HepG2 (cell line): ENCODE data around the gene RHBDD1. TPM values are rescaled to one million over a fixed set of nuclear protein-coding genes. Genes with fewer than 3 reads are reported as not detected.

ENCODE experiments used
- ARNT2 ChIP-seq: sonication (generic); formaldehyde crosslinking; IDR thresholded peaks from 2 replicates; pipeline ENCODE4 v1.8.0; 2022; ENCODE audit warnings: mild to moderate bottlenecking, low read depth, missing genetic modification reagents, moderate library complexity
- ATRX ChIP-seq: sonication (generic); formaldehyde crosslinking; IDR thresholded peaks from 2 replicates; pipeline ENCODE4 v1.4.0; 2020; ENCODE audit warnings: missing genetic modification reagents, borderline replicate concordance
- GPN1 ChIP-seq: sonication (generic); formaldehyde crosslinking; IDR thresholded peaks from 2 replicates; pipeline ENCODE4 v1.5.1; 2020; ENCODE audit warnings: missing genetic modification reagents, borderline replicate concordance
- HDAC2 ChIP-seq: sonication (generic); formaldehyde crosslinking; IDR thresholded peaks from 2 replicates; pipeline ENCODE4 v1.4.0; 2020; ENCODE audit warnings: missing genetic modification reagents
- HES4 ChIP-seq: sonication (generic); formaldehyde crosslinking; IDR thresholded peaks from 2 replicates; pipeline ENCODE4 v1.9.0; 2021; ENCODE audit warnings: mild to moderate bottlenecking, missing genetic modification reagents, borderline replicate concordance
- HHEX ChIP-seq: IDR thresholded peaks from 2 replicates; pipeline ENCODE4 v1.6.1; 2016; ENCODE audit warnings: control low read depth
- HOXD1 ChIP-seq: sonication (generic); formaldehyde crosslinking; IDR thresholded peaks from 2 replicates; pipeline ENCODE4 v1.5.0; 2020; ENCODE audit warnings: missing genetic modification reagents
- MEF2D ChIP-seq: sonication (generic); formaldehyde crosslinking; IDR thresholded peaks from 2 replicates; pipeline ENCODE4 v1.5.1; 2020; ENCODE audit warnings: mild to moderate bottlenecking, missing genetic modification reagents
- MTA1 ChIP-seq: sonication (generic); formaldehyde crosslinking; IDR thresholded peaks from 2 replicates; pipeline ENCODE4 v1.4.0; 2020; ENCODE audit warnings: missing genetic modification reagents, mild to moderate bottlenecking, borderline replicate concordance
- MZF1 ChIP-seq: sonication (generic); formaldehyde crosslinking; IDR thresholded peaks from 2 replicates; pipeline ENCODE4 v1.8.1; 2023; ENCODE audit warnings: mild to moderate bottlenecking, missing genetic modification reagents, borderline replicate concordance
- POGZ ChIP-seq: sonication (generic); formaldehyde crosslinking; IDR thresholded peaks from 2 replicates; pipeline ENCODE4 v1.4.0; 2020; ENCODE audit warnings: mild to moderate bottlenecking, missing genetic modification reagents
- REL ChIP-seq: sonication (generic); formaldehyde crosslinking; conservative IDR thresholded peaks from 2 replicates; pipeline ENCODE4 v1.8.0; 2022; ENCODE audit warnings: mild to moderate bottlenecking, missing genetic modification reagents, moderate library complexity
- TBX3 ChIP-seq: fragments of 450-650 bp; IDR thresholded peaks from 2 replicates; pipeline ENCODE4 v1.6.1; 2017; ENCODE audit warnings: antibody characterized with exemption, mild to moderate bottlenecking, inconsistent platforms, borderline replicate concordance
- ZNF598 ChIP-seq: sonication (generic); formaldehyde crosslinking; IDR thresholded peaks from 2 replicates; pipeline ENCODE4 v1.5.1; 2020; ENCODE audit warnings: mild to moderate bottlenecking, missing genetic modification reagents, borderline replicate concordance
- polyA plus RNA-seq, 8 experiments: library from polyadenylated mRNA; depleted of rRNA in 3 of 8; stranded (reverse) in 7 of 8; unstranded in 1 of 8; fragments of >200 nt; fragmentation: Illumina TruSeq in 4 of 8; extraction: Trizol in 4 of 8; gene quantifications; 2 replicates each; pipeline versions ENCODE4 v1.2.1 to v1.2.3, GENCODE V29; 2011 to 2016; ENCODE audit warnings: low read depth in 4 of 8, missing spikeins in 1 of 8, mixed read lengths in 1 of 8; ENCODE audit not compliant: insufficient read depth in 1 of 8
- total RNA-seq, 5 experiments: library from RNA; depleted of rRNA; stranded (reverse); fragments of >200 nt; fragmentation: Illumina TruSeq; extraction: Trizol; gene quantifications; 2 replicates each; pipeline ENCODE4 v1.2.3, GENCODE V29; 2016; ENCODE audit warnings: low read depth in 1 of 5
- TF ChIP-seq, protein P1 (sequence below): sonication (generic); formaldehyde crosslinking; IDR thresholded peaks from 2 replicates; pipeline ENCODE4 v1.8.0; 2022; ENCODE audit warnings: mild to moderate bottlenecking, missing genetic modification reagents, borderline replicate concordance
- TF ChIP-seq, protein P2 (sequence below): sonication (generic); formaldehyde crosslinking; IDR thresholded peaks from 2 replicates; pipeline ENCODE4 v1.4.0; 2020; ENCODE audit warnings: mild to moderate bottlenecking, missing genetic modification reagents
- TF ChIP-seq, protein P3 (sequence below): sonication (generic); formaldehyde crosslinking; IDR thresholded peaks from 2 replicates; pipeline ENCODE4 v1.8.1; 2023; ENCODE audit warnings: mild to moderate bottlenecking, inconsistent platforms, moderate library complexity, missing genetic modification reagents, borderline replicate concordance
- TF ChIP-seq, protein P4 (sequence below): sonication (generic); formaldehyde crosslinking; IDR thresholded peaks from 2 replicates; pipeline ENCODE4 v1.5.0; 2020; ENCODE audit warnings: missing genetic modification reagents
- TF ChIP-seq, protein P5 (sequence below): IDR thresholded peaks from 2 replicates; pipeline ENCODE4 v1.6.1; 2018; ENCODE audit warnings: missing genetic modification reagents, mild to moderate bottlenecking, missing compliant biosample characterization
- TF ChIP-seq, protein P6 (sequence below): sonication (generic); formaldehyde crosslinking; IDR thresholded peaks from 2 replicates; pipeline ENCODE4 v1.4.0; 2020; ENCODE audit warnings: mild to moderate bottlenecking, missing genetic modification reagents

Gene RHBDD1
- total and polyA plus RNA-seq, 2 of the 13 experiments (the other 11 are each of a cell fraction or from before 2014, with no cell fraction given) = 8.2 to 9.5 TPM

DNA sequence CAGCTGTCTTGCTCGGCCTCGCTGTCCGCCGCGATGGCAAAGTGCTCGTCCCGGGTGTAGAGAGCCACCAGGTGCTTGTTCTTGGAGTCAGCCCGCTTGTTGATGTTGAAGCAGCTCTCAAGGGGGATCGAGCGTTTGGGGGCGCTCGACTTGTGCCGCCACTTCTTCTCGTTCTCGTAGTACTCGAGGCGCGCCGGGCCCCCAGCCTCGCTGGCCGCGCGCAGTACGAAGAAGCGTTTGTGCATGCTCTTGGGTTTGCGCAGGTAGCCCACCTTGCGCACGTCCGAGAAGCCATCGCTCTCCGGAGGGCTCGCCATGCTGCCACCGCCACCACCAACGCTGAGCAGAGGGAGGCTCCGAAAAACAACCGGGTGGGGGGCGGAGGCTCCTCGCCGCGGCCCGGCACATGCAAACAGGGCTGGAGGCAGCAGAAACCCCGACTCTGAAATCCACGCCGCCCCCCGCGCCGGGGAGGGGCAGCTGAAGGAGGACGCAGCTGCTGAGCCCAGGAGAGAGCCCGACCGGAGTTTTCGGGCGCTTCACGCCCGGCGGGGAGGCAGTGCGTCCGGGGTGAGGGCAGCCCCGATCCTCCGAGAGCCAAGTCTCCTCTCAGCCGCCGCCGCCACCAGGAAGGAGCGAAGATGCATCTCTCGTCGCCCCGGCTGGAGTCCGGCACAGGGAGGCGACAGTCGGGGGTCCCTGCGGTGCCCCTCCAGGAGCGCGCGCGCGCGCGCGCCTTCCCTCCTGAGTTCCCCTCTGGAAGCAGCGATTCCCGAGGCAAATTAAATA, 37.2 kb upstream of the RHBDD1 start (continued):
- TF ChIP-seq HOXD1 (CRISPR knock-in tag) (no peak), HHEX (no peak), MZF1 (CRISPR knock-in tag) (no peak), ATRX (CRISPR knock-in tag) (no peak), HES4 (CRISPR knock-in tag) (peak; percentile 55; the same call in 1 of the 2 replicates), MTA1 (CRISPR knock-in tag) (peak; percentile 8; the same call in 1 of the 2 replicates), REL (CRISPR knock-in tag) (0 out of 2 replicates have a peak, but pooled peaks have one; percentile 62), ARNT2 (CRISPR knock-in tag) (no peak), TBX3 (no peak), HDAC2 (CRISPR knock-in tag) (no peak), GPN1 (CRISPR knock-in tag) (no peak), MEF2D (CRISPR knock-in tag) (no peak), POGZ (CRISPR knock-in tag) (peak; percentile 54; the same call in 1 of the 2 replicates), ZNF598 (CRISPR knock-in tag) (no peak)
- TF ChIP-seq, protein P1, sequence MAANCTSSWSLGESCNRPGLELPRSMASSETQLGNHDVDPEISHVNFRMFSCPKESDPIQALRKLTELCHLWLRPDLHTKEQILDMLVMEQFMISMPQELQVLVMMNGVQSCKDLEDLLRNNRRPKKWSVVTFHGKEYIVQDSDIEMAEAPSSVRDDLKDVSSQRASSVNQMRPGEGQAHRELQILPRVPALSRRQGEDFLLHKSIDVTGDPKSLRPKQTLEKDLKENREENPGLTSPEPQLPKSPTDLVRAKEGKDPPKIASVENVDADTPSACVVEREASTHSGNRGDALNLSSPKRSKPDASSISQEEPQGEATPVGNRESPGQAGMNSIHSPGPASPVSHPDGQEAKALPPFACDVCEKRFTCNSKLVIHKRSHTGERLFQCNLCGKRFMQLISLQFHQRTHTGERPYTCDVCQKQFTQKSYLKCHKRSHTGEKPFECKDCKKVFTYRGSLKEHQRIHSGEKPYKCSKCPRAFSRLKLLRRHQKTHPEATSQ (CRISPR knock-in tag) = no peak
- TF ChIP-seq, protein P2, sequence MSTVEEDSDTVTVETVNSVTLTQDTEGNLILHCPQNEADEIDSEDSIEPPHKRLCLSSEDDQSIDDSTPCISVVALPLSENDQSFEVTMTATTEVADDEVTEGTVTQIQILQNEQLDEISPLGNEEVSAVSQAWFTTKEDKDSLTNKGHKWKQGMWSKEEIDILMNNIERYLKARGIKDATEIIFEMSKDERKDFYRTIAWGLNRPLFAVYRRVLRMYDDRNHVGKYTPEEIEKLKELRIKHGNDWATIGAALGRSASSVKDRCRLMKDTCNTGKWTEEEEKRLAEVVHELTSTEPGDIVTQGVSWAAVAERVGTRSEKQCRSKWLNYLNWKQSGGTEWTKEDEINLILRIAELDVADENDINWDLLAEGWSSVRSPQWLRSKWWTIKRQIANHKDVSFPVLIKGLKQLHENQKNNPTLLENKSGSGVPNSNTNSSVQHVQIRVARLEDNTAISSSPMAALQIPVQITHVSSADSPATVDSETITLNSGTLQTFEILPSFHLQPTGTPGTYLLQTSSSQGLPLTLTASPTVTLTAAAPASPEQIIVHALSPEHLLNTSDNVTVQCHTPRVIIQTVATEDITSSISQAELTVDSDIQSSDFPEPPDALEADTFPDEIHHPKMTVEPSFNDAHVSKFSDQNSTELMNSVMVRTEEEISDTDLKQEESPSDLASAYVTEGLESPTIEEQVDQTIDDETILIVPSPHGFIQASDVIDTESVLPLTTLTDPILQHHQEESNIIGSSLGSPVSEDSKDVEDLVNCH (CRISPR knock-in tag) = no peak
- TF ChIP-seq, protein P3, sequence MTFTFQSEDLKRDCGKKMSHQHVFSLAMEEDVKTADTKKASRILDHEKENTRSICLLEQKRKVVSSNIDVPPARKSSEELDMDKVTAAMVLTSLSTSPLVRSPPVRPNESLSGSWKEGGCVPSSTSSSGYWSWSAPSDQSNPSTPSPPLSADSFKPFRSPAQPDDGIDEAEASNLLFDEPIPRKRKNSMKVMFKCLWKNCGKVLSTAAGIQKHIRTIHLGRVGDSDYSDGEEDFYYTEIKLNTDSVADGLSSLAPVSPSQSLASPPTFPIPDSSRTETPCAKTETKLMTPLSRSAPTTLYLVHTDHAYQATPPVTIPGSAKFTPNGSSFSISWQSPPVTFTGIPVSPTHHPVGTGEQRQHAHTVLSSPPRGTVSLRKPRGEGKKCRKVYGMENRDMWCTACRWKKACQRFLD = no peak
- TF ChIP-seq, protein P4, sequence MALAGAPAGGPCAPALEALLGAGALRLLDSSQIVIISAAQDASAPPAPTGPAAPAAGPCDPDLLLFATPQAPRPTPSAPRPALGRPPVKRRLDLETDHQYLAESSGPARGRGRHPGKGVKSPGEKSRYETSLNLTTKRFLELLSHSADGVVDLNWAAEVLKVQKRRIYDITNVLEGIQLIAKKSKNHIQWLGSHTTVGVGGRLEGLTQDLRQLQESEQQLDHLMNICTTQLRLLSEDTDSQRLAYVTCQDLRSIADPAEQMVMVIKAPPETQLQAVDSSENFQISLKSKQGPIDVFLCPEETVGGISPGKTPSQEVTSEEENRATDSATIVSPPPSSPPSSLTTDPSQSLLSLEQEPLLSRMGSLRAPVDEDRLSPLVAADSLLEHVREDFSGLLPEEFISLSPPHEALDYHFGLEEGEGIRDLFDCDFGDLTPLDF (CRISPR knock-in tag) = no peak
- TF ChIP-seq, protein P5, sequence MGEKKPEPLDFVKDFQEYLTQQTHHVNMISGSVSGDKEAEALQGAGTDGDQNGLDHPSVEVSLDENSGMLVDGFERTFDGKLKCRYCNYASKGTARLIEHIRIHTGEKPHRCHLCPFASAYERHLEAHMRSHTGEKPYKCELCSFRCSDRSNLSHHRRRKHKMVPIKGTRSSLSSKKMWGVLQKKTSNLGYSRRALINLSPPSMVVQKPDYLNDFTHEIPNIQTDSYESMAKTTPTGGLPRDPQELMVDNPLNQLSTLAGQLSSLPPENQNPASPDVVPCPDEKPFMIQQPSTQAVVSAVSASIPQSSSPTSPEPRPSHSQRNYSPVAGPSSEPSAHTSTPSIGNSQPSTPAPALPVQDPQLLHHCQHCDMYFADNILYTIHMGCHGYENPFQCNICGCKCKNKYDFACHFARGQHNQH (CRISPR knock-in tag) = no peak
- TF ChIP-seq, protein P6, sequence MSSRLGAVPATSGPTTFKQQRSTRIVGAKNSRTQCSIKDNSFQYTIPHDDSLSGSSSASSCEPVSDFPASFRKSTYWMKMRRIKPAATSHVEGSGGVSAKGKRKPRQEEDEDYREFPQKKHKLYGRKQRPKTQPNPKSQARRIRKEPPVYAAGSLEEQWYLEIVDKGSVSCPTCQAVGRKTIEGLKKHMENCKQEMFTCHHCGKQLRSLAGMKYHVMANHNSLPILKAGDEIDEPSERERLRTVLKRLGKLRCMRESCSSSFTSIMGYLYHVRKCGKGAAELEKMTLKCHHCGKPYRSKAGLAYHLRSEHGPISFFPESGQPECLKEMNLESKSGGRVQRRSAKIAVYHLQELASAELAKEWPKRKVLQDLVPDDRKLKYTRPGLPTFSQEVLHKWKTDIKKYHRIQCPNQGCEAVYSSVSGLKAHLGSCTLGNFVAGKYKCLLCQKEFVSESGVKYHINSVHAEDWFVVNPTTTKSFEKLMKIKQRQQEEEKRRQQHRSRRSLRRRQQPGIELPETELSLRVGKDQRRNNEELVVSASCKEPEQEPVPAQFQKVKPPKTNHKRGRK (CRISPR knock-in tag) = no peak
